HG03460 (cell line): ENCODE data around the gene UNK.

Source experiments
- ATAC-seq: cut with Tn5 transposase; IDR thresholded peaks from one replicate; pipeline ENCODE4 v1.9.1; 2021; ENCODE audit not compliant: unreplicated experiment

The UNK gene

GRCh38 chr17:75819116-75819515 is 34.5 kb downstream of the UNK start:
- no peak for ATAC-seq

GRCh38 chr17:75819678-75820077 is 35.1 kb downstream of the UNK start:
- ATAC-seq: no peak

- ATAC-seq: no peak
These were observed 35.8 kb downstream of the UNK start for GRCh38 chr17:75820094-75821080.

- ATAC-seq: no peak
These were observed 36.9 kb downstream of the UNK start for GRCh38 chr17:75821552-75821951.

- no peak for ATAC-seq
These were observed 37.7 kb downstream of the UNK start for GRCh38 chr17:75822119-75822799.

- ATAC-seq: no peak
These were observed 38.2 kb downstream of the UNK start for GRCh38 chr17:75822800-75823166.

- no peak for ATAC-seq
These were observed 38.8 kb downstream of the UNK start for GRCh38 chr17:75823257-75824041.

- ATAC-seq: no peak
These were observed 39.5 kb downstream of the UNK start for GRCh38 chr17:75824050-75824552.

GRCh38 chr17:75824666-75825065 is 40.1 kb downstream of the UNK start:
- no peak for ATAC-seq

- no peak for ATAC-seq
These were observed 40.5 kb downstream of the UNK start for GRCh38 chr17:75825149-75825552.

GRCh38 chr17:75825748-75826370 is 41.3 kb downstream of the UNK start:
- ATAC-seq: no peak

GRCh38 chr17:75826561-75827307 is 42.1 kb downstream of the UNK start:
- no peak for ATAC-seq

GRCh38 chr17:75827308-75828075 is 42.9 kb downstream of the UNK start:
- no peak for ATAC-seq

GRCh38 chr17:75828076-75828400 is 43.4 kb downstream of the UNK start:
- no peak for ATAC-seq

GRCh38 chr17:75828741-75829140 is 44.1 kb downstream of the UNK start:
- ATAC-seq: no peak

- ATAC-seq: no peak
These were observed 45.1 kb downstream of the UNK start for GRCh38 chr17:75829747-75830146.

- ATAC-seq: no peak
These were observed 45.8 kb downstream of the UNK start for GRCh38 chr17:75830164-75831031.

- ATAC-seq: no peak
These were observed 46.5 kb downstream of the UNK start for GRCh38 chr17:75831032-75831571.
